PFSK-1 (cell line): ENCODE results near the gene GPR176.

Experiments
- FOXP2 ChIP-seq: optimal IDR thresholded peaks from 2 replicates; pipeline ENCODE3; 2011; ENCODE audit warnings: borderline replicate concordance, control low read depth, inconsistent platforms; ENCODE audit not compliant: insufficient read depth; ENCODE audit errors: extremely low read length, extremely low read depth
- POLR2AphosphoS5 ChIP-seq: IDR thresholded peaks from 2 replicates; pipeline ENCODE4 v1.6.1; 2012; ENCODE audit warnings: low read depth, mild to moderate bottlenecking, control low read depth, low read length, moderate library complexity
- TAF1 ChIP-seq: IDR thresholded peaks from 2 replicates; pipeline ENCODE4 v1.6.1; 2012; ENCODE audit warnings: low read length, control low read depth, borderline replicate concordance; ENCODE audit not compliant: insufficient read depth

DNA sequence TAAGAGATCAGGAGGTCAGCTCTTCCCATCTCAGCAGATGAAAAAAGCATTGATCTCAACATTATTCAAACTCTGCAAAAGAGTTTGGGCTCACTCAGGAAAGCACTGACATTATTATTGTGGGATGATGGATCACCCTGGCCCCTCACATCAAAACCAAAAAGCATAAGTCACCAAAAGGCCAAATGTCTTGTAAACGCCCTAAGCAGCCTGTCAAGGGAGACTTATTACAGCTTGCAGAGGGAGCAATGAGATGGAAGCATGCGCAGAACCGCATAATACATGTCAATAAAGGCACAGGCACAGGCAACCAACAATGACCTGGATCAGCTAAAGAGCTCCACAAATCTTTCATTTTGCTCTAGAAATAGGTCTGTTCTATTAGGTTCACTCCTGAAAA lies 142.0 kb downstream of the GPR176 start:
- no peak for TF ChIP-seq POLR2AphosphoS5
- no peak for TF ChIP-seq FOXP2
- TF ChIP-seq TAF1: no peak
